Stimulated activated CD8-positive, alpha-beta memory T cell treated with anti-CD3 and anti-CD28 coated beads, Interleukin-15, amount 100 ng/mL, for 24 hours (primary cell): ENCODE results near the gene CLTC.

ENCODE experiments used
- DNase-seq: peaks from one replicate; pipeline ENCODE4 v3.0.0-alpha.2; 2020; ENCODE audit warnings: low read depth

The CLTC gene

DNA sequence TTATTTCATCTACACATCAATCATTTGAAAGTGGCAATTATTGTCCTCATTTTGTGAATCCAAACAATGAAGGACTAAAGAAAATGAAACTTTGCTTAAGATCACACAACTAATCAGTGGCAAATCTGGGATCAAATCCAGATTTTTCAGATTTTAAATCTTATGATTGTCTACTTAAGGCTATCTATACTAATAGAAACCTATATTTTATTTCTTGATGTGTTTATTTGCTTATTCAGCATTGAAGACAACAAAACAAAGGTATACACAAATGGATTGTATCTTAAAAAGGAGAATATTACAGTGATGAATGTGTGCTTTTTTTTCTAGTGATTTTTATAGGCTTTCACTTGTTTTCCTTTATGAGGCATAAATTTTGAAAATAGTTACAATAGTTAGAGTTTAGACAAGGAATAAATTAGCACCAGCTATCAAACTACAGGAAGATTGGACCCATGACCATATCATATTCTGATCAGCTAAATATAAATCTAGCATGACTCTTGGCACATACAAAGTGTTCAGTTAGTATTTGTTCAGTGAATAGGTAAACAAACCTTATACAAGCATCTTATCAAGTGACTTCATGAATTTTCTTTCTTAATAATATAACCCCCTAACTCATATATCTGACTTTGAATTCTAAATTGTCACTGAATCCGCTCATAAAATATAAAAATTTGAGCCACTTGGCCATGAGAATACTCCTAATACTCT is 108.3 kb downstream of the CLTC start:
- DNase-seq: no peak

DNA sequence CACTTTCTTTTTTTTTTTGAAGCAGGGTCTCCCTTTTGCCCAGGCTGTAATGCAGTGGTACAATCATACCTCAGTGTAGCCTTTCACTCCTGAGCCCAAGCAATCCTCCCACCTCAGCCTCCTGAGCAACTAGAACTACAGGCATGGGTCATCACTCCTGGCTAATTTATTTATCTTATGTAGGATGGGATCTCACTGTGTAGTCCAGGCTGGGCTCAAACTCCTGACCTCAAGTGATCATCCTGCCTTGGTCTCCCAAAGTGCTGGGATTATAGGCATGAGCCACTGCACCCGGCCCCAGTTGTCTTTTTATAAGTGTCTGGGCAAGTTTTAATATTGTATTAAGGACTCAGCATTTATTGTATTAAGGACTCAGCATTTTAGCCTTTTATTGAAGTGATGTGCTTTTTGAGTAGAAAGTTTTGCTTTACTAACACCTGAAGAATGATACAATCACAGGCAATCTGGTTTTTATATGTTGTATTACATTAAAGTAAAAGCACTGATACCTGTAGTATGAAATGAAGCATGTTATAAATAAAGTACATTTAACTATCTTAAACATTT is 110.7 kb downstream of the CLTC start:
- DNase-seq: no peak

DNA sequence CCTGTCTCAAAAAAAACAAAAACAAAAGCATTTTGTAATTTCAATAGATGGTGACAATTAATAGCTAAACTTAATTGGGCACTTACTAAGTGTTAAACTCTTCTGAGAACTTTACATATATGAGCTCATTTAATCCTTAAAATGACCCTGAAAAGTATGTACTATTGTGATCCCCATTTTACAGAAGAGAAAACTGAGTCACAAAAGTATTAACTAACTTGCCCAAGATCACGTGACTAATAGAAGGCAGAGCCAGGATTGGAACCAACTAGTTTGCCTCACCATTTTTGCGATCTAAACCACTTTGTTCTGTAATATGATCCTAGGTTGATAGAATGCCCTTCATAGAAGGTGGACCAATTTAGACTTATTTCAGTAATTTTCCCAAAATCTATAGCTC is 114.0 kb downstream of the CLTC start:
- DNase-seq: no peak

DNA sequence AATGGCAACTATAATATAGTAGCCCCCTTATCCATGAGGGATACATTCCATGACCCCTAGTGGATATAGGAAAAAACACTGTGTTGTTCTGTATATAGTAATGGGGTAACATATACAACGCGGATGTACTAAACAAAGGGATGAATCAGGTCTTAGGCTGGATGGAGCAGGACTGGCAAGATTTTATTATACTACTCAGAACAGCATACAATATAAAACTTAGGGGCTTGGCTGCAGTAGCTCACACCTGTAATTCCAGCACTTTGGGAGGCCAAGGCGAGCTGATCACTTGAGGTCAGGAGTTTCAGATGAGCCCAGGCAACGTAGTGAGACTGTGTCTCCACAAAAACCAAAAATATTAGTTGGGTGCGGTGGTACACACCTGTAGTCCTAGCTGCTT is 114.5 kb downstream of the CLTC start:
- no peak for DNase-seq

DNA sequence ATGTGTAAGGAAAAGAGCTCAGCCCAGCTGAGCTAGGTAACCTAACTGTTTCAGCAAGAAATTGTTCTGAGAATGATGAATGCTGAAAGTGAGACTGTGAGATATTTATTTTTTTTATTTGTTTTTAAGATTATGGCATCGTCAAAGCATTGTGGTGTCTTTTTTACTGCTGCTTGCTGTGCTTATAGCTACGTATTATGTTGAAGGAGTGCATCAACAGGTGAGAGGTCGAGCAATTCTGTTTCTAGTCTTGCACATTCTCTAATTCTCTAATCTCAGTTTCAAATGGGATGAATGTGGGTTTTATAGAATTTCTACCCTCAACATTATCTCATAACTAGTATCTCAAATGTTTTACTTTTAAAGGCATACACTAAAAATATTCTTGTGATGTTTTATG is 117.6 kb downstream of the CLTC start:
- DNase-seq: no peak

DNA sequence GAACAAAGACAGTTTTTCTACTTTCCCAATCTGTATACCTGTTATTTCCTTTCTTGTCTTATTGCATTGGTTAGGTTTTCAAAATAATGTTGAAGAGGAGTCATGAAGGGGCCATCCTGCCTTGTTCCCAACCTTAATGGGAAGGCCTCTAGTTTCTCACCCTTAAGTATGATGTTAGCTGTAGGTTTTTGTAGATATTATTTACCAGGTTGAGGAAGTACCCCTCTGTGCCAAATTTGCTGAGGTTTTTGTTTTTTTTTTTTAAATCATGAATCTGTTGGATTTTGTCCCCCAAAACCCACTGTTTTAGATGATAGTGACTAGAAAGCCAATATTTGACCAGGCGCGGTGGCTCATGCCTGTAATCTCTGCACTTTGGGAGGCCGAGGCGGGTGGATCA is 124.1 kb downstream of the CLTC start:
- no peak for DNase-seq

DNA sequence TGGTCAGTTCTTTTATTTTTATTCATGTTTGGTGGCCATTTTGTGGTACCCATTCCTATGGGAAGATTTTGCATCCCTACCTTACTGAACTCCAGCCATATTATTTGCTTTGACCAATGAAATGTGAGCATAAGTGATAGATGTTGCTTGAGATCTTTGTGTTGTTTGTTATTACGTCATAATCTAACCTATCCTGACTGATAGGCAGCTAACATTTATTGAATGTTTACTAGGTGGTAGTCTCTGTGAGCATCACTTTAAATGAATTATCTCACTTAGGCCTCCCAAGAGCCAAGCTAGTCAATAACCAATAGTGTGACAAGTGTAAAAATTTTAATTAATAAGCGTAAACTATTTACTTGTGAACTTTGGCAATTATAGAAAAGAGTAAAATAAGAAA is 125.3 kb downstream of the CLTC start:
- no peak for DNase-seq
